Measurements from ENCODE around the gene LRIT2. TPM values are rescaled to one million over a fixed set of nuclear protein-coding genes. Genes with fewer than 3 reads are reported as not detected.

The LRIT2 gene
- total RNA-seq, 1 experiment from 2014 or later = not detected

GRCh38 chr10:84214612-84215235 is 10.6 kb downstream of the LRIT2 start:
- Histone ChIP-seq H4K91ac (ENCODE audit: insufficient read length, low read depth, low read length) (no peak overlapping the region), H2BK12ac (ENCODE audit: insufficient read length, low read depth, low read length) (no peak overlapping the region), H3K79me1 (ENCODE audit: insufficient read depth, low read depth, low read length, poor library complexity, severe bottlenecking) (no peaks in the 10 kb centered on the region), H3K14ac (ENCODE audit: insufficient read depth, low read length) (no peak overlapping the region), H4K5ac (ENCODE audit: insufficient read length, low read depth, low read length) (no peak overlapping the region), H2AFZ (ENCODE audit: low read length) (no peak overlapping the region), H3K27ac (ENCODE audit: insufficient read length, low read depth, low read length) (no peak overlapping the region), H3K27me3 (ENCODE audit: insufficient read depth, low read length) (no peaks in the 10 kb centered on the region), H3K4me2 (ENCODE audit: insufficient read depth, insufficient read length, low read length) (no peak overlapping the region), H2BK120ac (ENCODE audit: low read depth, low read length, poor library complexity, severe bottlenecking) (no peak overlapping the region), H4K8ac (replicated peaks; ENCODE audit: insufficient read length, low read depth, low read length) (no peak overlapping the region), H3T11ph (ENCODE audit: low read length) (no peak overlapping the region), H2BK15ac (ENCODE audit: low read depth, low read length) (no peak overlapping the region), H2AK5ac (ENCODE audit: insufficient read length, low read length) (no peak overlapping the region), H3K56ac (ENCODE audit: insufficient read length, low read depth, low read length) (no peak overlapping the region), H3K4me1 (ENCODE audit: insufficient read depth, low read length) (no peaks in the 10 kb centered on the region), H3K18ac (ENCODE audit: insufficient read length, low read depth, low read length) (no peak overlapping the region), H3K4ac (ENCODE audit: low read depth, low read length) (no peak overlapping the region), H3K23me2 (ENCODE audit: insufficient read length, low read depth, low read length, poor library complexity, severe bottlenecking) (no peaks in the 10 kb centered on the region), H2BK5ac (ENCODE audit: insufficient read length, low read length) (no peak overlapping the region), H3K79me2 (ENCODE audit: insufficient read depth, low read length) (no peaks in the 10 kb centered on the region), H4K20me1 (ENCODE audit: control insufficient read depth, insufficient read depth, insufficient read length) (no peaks in the 10 kb centered on the region), H3K9ac (ENCODE audit: extremely low read depth, insufficient read length, low read length) (no peak overlapping the region), H3K23ac (ENCODE audit: insufficient read length, low read depth, low read length) (no peak overlapping the region), H3K9me3 (ENCODE audit: control insufficient read depth, low read depth, low read length) (no peaks in the 10 kb centered on the region), H2BK20ac (ENCODE audit: low read depth, low read length, poor library complexity, severe bottlenecking) (no peak overlapping the region)
- Mint-ChIP-seq H3K36me3 (ENCODE audit: insufficient read depth in 1 of 3, low read depth in 3 of 3) (no peaks in the 10 kb centered on the region; a peak in 1 of 7 replicates), H3K27me3 (ENCODE audit: low read depth) (peaks cover 3% of the 10 kb centered on the region; the same call in 1 of the 2 replicates), H3K4me3 (no peak overlapping the region), H3K4me1 (peaks cover 0 to 6% of the 10 kb centered on the region in 2 experiments; a peak in 3 of 4 replicates), H3K9me3 (no peaks in the 10 kb centered on the region), H3K27ac (peak overlapping the region in 1 of 3 experiments; percentile 79; a peak in 1 of 7 replicates)
- DNase-seq = peak; percentile 72
- TF ChIP-seq, protein P1, sequence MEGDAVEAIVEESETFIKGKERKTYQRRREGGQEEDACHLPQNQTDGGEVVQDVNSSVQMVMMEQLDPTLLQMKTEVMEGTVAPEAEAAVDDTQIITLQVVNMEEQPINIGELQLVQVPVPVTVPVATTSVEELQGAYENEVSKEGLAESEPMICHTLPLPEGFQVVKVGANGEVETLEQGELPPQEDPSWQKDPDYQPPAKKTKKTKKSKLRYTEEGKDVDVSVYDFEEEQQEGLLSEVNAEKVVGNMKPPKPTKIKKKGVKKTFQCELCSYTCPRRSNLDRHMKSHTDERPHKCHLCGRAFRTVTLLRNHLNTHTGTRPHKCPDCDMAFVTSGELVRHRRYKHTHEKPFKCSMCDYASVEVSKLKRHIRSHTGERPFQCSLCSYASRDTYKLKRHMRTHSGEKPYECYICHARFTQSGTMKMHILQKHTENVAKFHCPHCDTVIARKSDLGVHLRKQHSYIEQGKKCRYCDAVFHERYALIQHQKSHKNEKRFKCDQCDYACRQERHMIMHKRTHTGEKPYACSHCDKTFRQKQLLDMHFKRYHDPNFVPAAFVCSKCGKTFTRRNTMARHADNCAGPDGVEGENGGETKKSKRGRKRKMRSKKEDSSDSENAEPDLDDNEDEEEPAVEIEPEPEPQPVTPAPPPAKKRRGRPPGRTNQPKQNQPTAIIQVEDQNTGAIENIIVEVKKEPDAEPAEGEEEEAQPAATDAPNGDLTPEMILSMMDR (conservative IDR thresholded peaks at IDR 0.05) = peak; percentile 79
- WGBS (ENCODE audit: extremely low coverage, insufficient read length, low lambda C conversion rate) = no CpG with 5 or more reads among the region's 12 CpGs

All from H9 (cell line).